ENCODE measurements around the gene SETD1A. TPM values are rescaled to one million over a fixed set of nuclear protein-coding genes. Genes with fewer than 3 reads are reported as not detected.

SETD1A gene
- total and polyA plus RNA-seq, 2 of the 8 experiments (the other 6 are each of a cell fraction or from before 2014, with no cell fraction given), result 4.8 to 29.0 TPM

- TF ChIP-seq USF2 (IDR thresholded peaks at IDR 0.05; ENCODE audit: low read length), result no peak
- no peak for TF ChIP-seq RFX5 (IDR thresholded peaks at IDR 0.05; ENCODE audit: borderline replicate concordance, low read depth, low read length)
- no peak for TF ChIP-seq HDAC2 (IDR thresholded peaks at IDR 0.05; ENCODE audit: borderline replicate concordance in 1 of 2, low read depth in 2 of 2, low read length in 2 of 2)
- TF ChIP-seq TAF7 (optimal IDR thresholded peaks at IDR 0.05; ENCODE audit: borderline replicate concordance, low read depth, low read length), result no peak
- no peak for TF ChIP-seq EGR1 (IDR thresholded peaks at IDR 0.05; ENCODE audit: borderline replicate concordance, low read depth, low read length)
Measured at GRCh38 chr16:30927789-30928378, 29.7 kb upstream of the SETD1A start (continued).

All from H1 (cell line).